Measurements from ENCODE around the gene STK31.

Gene STK31

GRCh38 chr7:23713285-23714149 lies 3.5 kb downstream of the STK31 start:
- Histone ChIP-seq H2BK5ac (ENCODE audit: low read depth, low read length, poor library complexity, severe bottlenecking) (no peak overlapping the region), H3K27ac (ENCODE audit: low read length, poor library complexity, severe bottlenecking) (peak overlapping the region; percentile 84), H3K9me3 (ENCODE audit: control insufficient read depth, low read length) (no peaks in the 10 kb centered on the region), H3K4me1 (ENCODE audit: control insufficient read depth, insufficient read depth, low read depth, low read length) (no peaks in the 10 kb centered on the region), H4K8ac (ENCODE audit: low read length) (no peak overlapping the region), H3K4ac (ENCODE audit: low read depth in 1 of 2, low read length in 2 of 2) (no peak overlapping the region), H2BK120ac (ENCODE audit: low read depth, low read length) (no peak overlapping the region), H3K36me3 (ENCODE audit: control insufficient read depth in 1 of 2, insufficient read depth in 2 of 2, low read depth in 1 of 2, low read length in 2 of 2) (no peaks in the 10 kb centered on the region), H2AK5ac (ENCODE audit: low read length, severe bottlenecking) (no peak overlapping the region), H4K91ac (ENCODE audit: low read length) (no peak overlapping the region), H3K14ac (ENCODE audit: low read length in 2 of 2) (no peak overlapping the region), H3K27me3 (ENCODE audit: control insufficient read depth in 1 of 2, insufficient read depth in 1 of 2, low read length in 2 of 2) (no peaks in the 10 kb centered on the region), H3K79me1 (replicated peaks; ENCODE audit: low read length, poor library complexity, severe bottlenecking) (no peaks in the 10 kb centered on the region), H3K18ac (ENCODE audit: low read depth in 1 of 2, low read length in 2 of 2) (no peak overlapping the region), H3K4me3 (ENCODE audit: insufficient read depth in 1 of 2, low read depth in 1 of 2, low read length in 2 of 2) (no peak overlapping the region), H3K9ac (ENCODE audit: low read length) (peak overlapping the region; percentile 38), H2BK15ac (ENCODE audit: low read depth, poor library complexity, severe bottlenecking) (no peak overlapping the region), H3K23ac (ENCODE audit: low read length in 2 of 2) (no peak overlapping the region), H3K4me2 (ENCODE audit: low read length, poor library complexity, severe bottlenecking) (no peak overlapping the region), H2AFZ (ENCODE audit: low read depth, low read length) (no peak overlapping the region), H2BK12ac (ENCODE audit: low read length in 2 of 2) (no peak overlapping the region)
- 17% methylated on average over 2 of the region's 6 CpGs for WGBS
- peak; percentile 68 for DNase-seq

- Histone ChIP-seq H3K27ac (ENCODE audit: low read length, poor library complexity, severe bottlenecking) (peak overlapping the region; percentile 43), H2BK12ac (ENCODE audit: low read length in 2 of 2) (no peak overlapping the region), H4K8ac (ENCODE audit: low read length) (no peak overlapping the region), H4K91ac (ENCODE audit: low read length) (no peak overlapping the region), H2AK5ac (ENCODE audit: low read length, severe bottlenecking) (no peak overlapping the region), H3K9me3 (ENCODE audit: control insufficient read depth, low read length) (no peaks in the 10 kb centered on the region), H2BK120ac (ENCODE audit: low read depth, low read length) (no peak overlapping the region), H3K4me2 (ENCODE audit: low read length, poor library complexity, severe bottlenecking) (no peak overlapping the region), H3K79me1 (replicated peaks; ENCODE audit: low read length, poor library complexity, severe bottlenecking) (no peaks in the 10 kb centered on the region), H3K36me3 (ENCODE audit: control insufficient read depth in 1 of 2, insufficient read depth in 2 of 2, low read depth in 1 of 2, low read length in 2 of 2) (no peaks in the 10 kb centered on the region), H3K27me3 (ENCODE audit: control insufficient read depth in 1 of 2, insufficient read depth in 1 of 2, low read length in 2 of 2) (no peaks in the 10 kb centered on the region), H3K4me1 (ENCODE audit: control insufficient read depth, insufficient read depth, low read depth, low read length) (no peaks in the 10 kb centered on the region), H3K23ac (ENCODE audit: low read length in 2 of 2) (no peak overlapping the region), H3K14ac (ENCODE audit: low read length in 2 of 2) (no peak overlapping the region), H3K4me3 (ENCODE audit: insufficient read depth in 1 of 2, low read depth in 1 of 2, low read length in 2 of 2) (no peak overlapping the region), H3K4ac (ENCODE audit: low read depth in 1 of 2, low read length in 2 of 2) (no peak overlapping the region), H2AFZ (ENCODE audit: low read depth, low read length) (no peak overlapping the region), H3K18ac (ENCODE audit: low read depth in 1 of 2, low read length in 2 of 2) (no peak overlapping the region), H2BK5ac (ENCODE audit: low read depth, low read length, poor library complexity, severe bottlenecking) (peak overlapping the region; percentile 8), H3K9ac (ENCODE audit: low read length) (no peak overlapping the region), H2BK15ac (ENCODE audit: low read depth, poor library complexity, severe bottlenecking) (no peak overlapping the region)
- 0% methylated on average over 2 of the region's 2 CpGs for WGBS
- no peak for DNase-seq
Observed at GRCh38 chr7:23714150-23714464, 4.1 kb downstream of the STK31 start.

GRCh38 chr7:23714579-23714978 lies 4.6 kb downstream of the STK31 start:
- Histone ChIP-seq H4K91ac (ENCODE audit: low read length) (no peak overlapping the region), H3K79me1 (replicated peaks; ENCODE audit: low read length, poor library complexity, severe bottlenecking) (no peaks in the 10 kb centered on the region), H2AFZ (ENCODE audit: low read depth, low read length) (no peak overlapping the region), H3K23ac (ENCODE audit: low read length in 2 of 2) (no peak overlapping the region), H2AK5ac (ENCODE audit: low read length, severe bottlenecking) (no peak overlapping the region), H2BK15ac (ENCODE audit: low read depth, poor library complexity, severe bottlenecking) (no peak overlapping the region), H3K4me1 (ENCODE audit: control insufficient read depth, insufficient read depth, low read depth, low read length) (no peaks in the 10 kb centered on the region), H3K27ac (ENCODE audit: low read length, poor library complexity, severe bottlenecking) (no peak overlapping the region), H3K14ac (ENCODE audit: low read length in 2 of 2) (no peak overlapping the region), H3K4ac (ENCODE audit: low read depth in 1 of 2, low read length in 2 of 2) (no peak overlapping the region), H4K8ac (ENCODE audit: low read length) (no peak overlapping the region), H3K4me3 (ENCODE audit: insufficient read depth in 1 of 2, low read depth in 1 of 2, low read length in 2 of 2) (no peak overlapping the region), H3K4me2 (ENCODE audit: low read length, poor library complexity, severe bottlenecking) (no peak overlapping the region), H3K9ac (ENCODE audit: low read length) (no peak overlapping the region), H3K36me3 (ENCODE audit: control insufficient read depth in 1 of 2, insufficient read depth in 2 of 2, low read depth in 1 of 2, low read length in 2 of 2) (no peaks in the 10 kb centered on the region), H3K18ac (ENCODE audit: low read depth in 1 of 2, low read length in 2 of 2) (no peak overlapping the region), H2BK120ac (ENCODE audit: low read depth, low read length) (no peak overlapping the region), H2BK12ac (ENCODE audit: low read length in 2 of 2) (no peak overlapping the region), H3K9me3 (ENCODE audit: control insufficient read depth, low read length) (no peaks in the 10 kb centered on the region), H2BK5ac (ENCODE audit: low read depth, low read length, poor library complexity, severe bottlenecking) (no peak overlapping the region), H3K27me3 (ENCODE audit: control insufficient read depth in 1 of 2, insufficient read depth in 1 of 2, low read length in 2 of 2) (no peaks in the 10 kb centered on the region)
- 91% methylated on average over 1 of the region's 1 CpG for WGBS
- DNase-seq = no peak

- Histone ChIP-seq H3K36me3 (ENCODE audit: control insufficient read depth in 1 of 2, insufficient read depth in 2 of 2, low read depth in 1 of 2, low read length in 2 of 2) (no peaks in the 10 kb centered on the region), H4K91ac (ENCODE audit: low read length) (no peak overlapping the region), H3K4me2 (ENCODE audit: low read length, poor library complexity, severe bottlenecking) (no peak overlapping the region), H2BK15ac (ENCODE audit: low read depth, poor library complexity, severe bottlenecking) (no peak overlapping the region), H3K18ac (ENCODE audit: low read depth in 1 of 2, low read length in 2 of 2) (no peak overlapping the region), H2BK12ac (ENCODE audit: low read length in 2 of 2) (no peak overlapping the region), H3K4me1 (ENCODE audit: control insufficient read depth, insufficient read depth, low read depth, low read length) (no peaks in the 10 kb centered on the region), H3K4me3 (ENCODE audit: insufficient read depth in 1 of 2, low read depth in 1 of 2, low read length in 2 of 2) (no peak overlapping the region), H3K79me1 (replicated peaks; ENCODE audit: low read length, poor library complexity, severe bottlenecking) (no peaks in the 10 kb centered on the region), H2AFZ (ENCODE audit: low read depth, low read length) (no peak overlapping the region), H3K27me3 (ENCODE audit: control insufficient read depth in 1 of 2, insufficient read depth in 1 of 2, low read length in 2 of 2) (no peaks in the 10 kb centered on the region), H3K14ac (ENCODE audit: low read length in 2 of 2) (no peak overlapping the region), H3K9ac (ENCODE audit: low read length) (no peak overlapping the region), H3K23ac (ENCODE audit: low read length in 2 of 2) (no peak overlapping the region), H3K9me3 (ENCODE audit: control insufficient read depth, low read length) (no peaks in the 10 kb centered on the region), H2AK5ac (ENCODE audit: low read length, severe bottlenecking) (no peak overlapping the region), H3K4ac (ENCODE audit: low read depth in 1 of 2, low read length in 2 of 2) (no peak overlapping the region), H2BK5ac (ENCODE audit: low read depth, low read length, poor library complexity, severe bottlenecking) (no peak overlapping the region), H2BK120ac (ENCODE audit: low read depth, low read length) (no peak overlapping the region), H3K27ac (ENCODE audit: low read length, poor library complexity, severe bottlenecking) (no peak overlapping the region), H4K8ac (ENCODE audit: low read length) (no peak overlapping the region)
- WGBS = 84% methylated on average over 6 of the region's 6 CpGs
- DNase-seq = no peak
Observed at GRCh38 chr7:23715099-23715498, 5.1 kb downstream of the STK31 start.
